Stimulated activated CD8-positive, alpha-beta memory T cell treated with anti-CD3 and anti-CD28 coated beads, Interleukin-15, amount 100 ng/mL, for 24 hours (primary cell): Measurements from ENCODE around the gene TPX2.

Source experiments
- DNase-seq: peaks from one replicate; pipeline ENCODE4 v3.0.0-alpha.2; 2020; ENCODE audit warnings: low read depth

Gene TPX2

DNA sequence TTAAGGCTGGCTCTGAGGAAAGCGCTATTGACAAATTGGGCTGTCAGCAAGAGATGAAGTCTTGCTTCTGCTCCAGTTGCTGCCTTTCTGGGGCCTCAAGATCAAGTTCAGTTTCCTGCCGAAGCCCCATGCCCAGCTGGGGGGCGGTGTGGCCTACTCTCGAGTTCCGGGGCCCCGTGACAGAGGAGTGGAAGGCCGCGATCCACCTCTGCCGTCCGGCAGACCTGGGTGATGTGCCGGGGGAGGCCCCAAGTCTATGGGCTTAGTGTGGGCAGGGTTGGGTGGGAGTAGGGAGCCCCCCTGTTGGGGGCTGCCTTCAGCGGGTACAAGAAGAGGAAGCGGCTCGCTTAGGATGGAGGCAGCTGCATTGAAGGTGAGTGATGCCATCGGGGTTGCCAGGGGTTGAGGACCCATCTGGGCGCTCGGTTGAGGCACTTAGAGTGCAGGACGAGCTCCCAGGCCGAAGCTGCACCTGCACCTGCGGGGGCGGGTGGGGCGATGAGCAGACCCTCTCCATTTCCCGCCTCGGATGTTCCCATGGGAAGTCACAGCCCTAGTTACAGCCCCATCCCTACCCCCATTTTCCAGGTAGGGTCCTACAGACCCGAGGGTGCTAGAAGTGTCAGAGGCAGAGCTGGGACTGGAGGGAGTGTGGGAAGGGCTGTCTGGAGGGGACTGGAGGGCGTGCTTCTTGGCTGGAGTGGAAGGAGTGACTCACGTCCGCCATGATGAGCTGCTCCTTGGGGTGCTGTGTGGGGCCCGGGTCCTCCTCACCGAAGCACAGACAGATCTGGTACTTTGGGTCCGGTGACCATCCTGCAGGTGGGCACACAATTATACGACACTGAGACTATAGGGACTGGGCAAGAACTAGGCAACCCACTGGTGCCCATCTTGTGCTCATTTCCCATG lies 109.3 kb downstream of the TPX2 start:
- no peak for DNase-seq

GRCh38 chr20:31849306-31849930 lies 110.3 kb downstream of the TPX2 start:
- DNase-seq, result no peak
